SU-DHL-6 (cell line): ENCODE measurements around the gene NEUROD2.

Experiments
- H2AFZ ChIP-seq: fragments of 200-600 bp; sonication (generic); 2 replicates; pipeline ENCODE4 v1.6.1; 2014; ENCODE audit warnings: low read depth, mild to moderate bottlenecking, moderate library complexity, mixed read lengths, antibody characterized with exemption, low read length; ENCODE audit not compliant: severe bottlenecking
- H3F3A ChIP-seq: fragments of 200-600 bp; shearing (Covaris generic); 2 replicates; pipeline ENCODE4 v1.6.0; 2016; ENCODE audit warnings: antibody characterized with exemption, mild to moderate bottlenecking; ENCODE audit not compliant: insufficient read depth
- H3K27ac ChIP-seq: fragments of 200-600 bp; sonication (generic); 2 replicates; pipeline ENCODE4 v1.5.1; 2016; ENCODE audit warnings: low read depth, mild to moderate bottlenecking, low read length, moderate library complexity, mixed read lengths
- H3K27me3 ChIP-seq: fragments of 200-600 bp; sonication (generic), shearing (Covaris generic); 2 replicates; pipeline ENCODE4 v1.6.0; 2014; ENCODE audit warnings: mild to moderate bottlenecking, low read length
- H3K36me3 ChIP-seq: fragments of 200-600 bp; sonication (generic); 2 replicates; pipeline ENCODE4 v1.6.1; 2014; ENCODE audit warnings: mild to moderate bottlenecking, low read length, mixed read lengths
- H3K4me2 ChIP-seq: fragments of 300-600, 200-600 bp; shearing (Covaris generic), sonication (generic); 2 replicates; pipeline ENCODE4 v1.6.0; 2014; ENCODE audit warnings: low read length, low read depth, mild to moderate bottlenecking; ENCODE audit not compliant: poor library complexity, severe bottlenecking
- H3K4me3 ChIP-seq: fragments of 200-600 bp; sonication (generic); 2 replicates; pipeline ENCODE4 v1.5.1; 2014; ENCODE audit warnings: antibody characterized with exemption, low read length, mild to moderate bottlenecking, mixed read lengths; ENCODE audit not compliant: insufficient read depth, poor library complexity, severe bottlenecking
- H3K79me2 ChIP-seq: fragments of 200-600 bp; sonication (generic); 2 replicates; pipeline ENCODE4 v1.6.1; 2014; ENCODE audit warnings: mild to moderate bottlenecking, low read length, moderate library complexity; ENCODE audit not compliant: insufficient read depth
- H3K9ac ChIP-seq: fragments of 200-600 bp; sonication (generic); 2 replicates; pipeline ENCODE4 v1.7.0; 2014; ENCODE audit warnings: mild to moderate bottlenecking, low read length
- H3K9me2 ChIP-seq: fragments of 200-600 bp; sonication (generic); replicated peaks from 2 replicates; pipeline ENCODE4 v1.6.1; 2014; ENCODE audit warnings: low read length; ENCODE audit not compliant: insufficient read depth
- H3K9me3 ChIP-seq: fragments of 200-600 bp; sonication (generic); 2 replicates; pipeline ENCODE4 v1.6.1; 2014; ENCODE audit warnings: low read length, mixed read lengths; ENCODE audit not compliant: insufficient read depth
- H4K20me1 ChIP-seq: fragments of 200-600 bp; sonication (generic); 2 replicates; pipeline ENCODE4 v1.6.1; 2014; ENCODE audit warnings: low read depth, mild to moderate bottlenecking, antibody characterized with exemption, low read length, moderate library complexity, mixed read lengths
- CTCF ChIP-seq: fragments of 200-600 bp; sonication (generic); IDR thresholded peaks from one replicate; pipeline ENCODE4 v1.5.1; 2017; ENCODE audit warnings: antibody characterized with exemption, mild to moderate bottlenecking, low read length, moderate library complexity; ENCODE audit not compliant: insufficient read depth, poor library complexity, severe bottlenecking
- EZH2phosphoT487 ChIP-seq: fragments of 200-600 bp; sonication (generic), shearing (Covaris generic); conservative IDR thresholded peaks from 2 replicates; pipeline ENCODE4 v1.6.1; 2018; ENCODE audit warnings: mild to moderate bottlenecking, antibody characterized with exemption, low read length, moderate library complexity, mixed read lengths

The NEUROD2 gene

GRCh38 chr17:39624313-39624712 is 16.6 kb upstream of the NEUROD2 start:
- TF ChIP-seq CTCF (no peak), EZH2phosphoT487 (no peak)
- Histone ChIP-seq H3K27me3 (no peaks in the 10 kb centered on the region), H4K20me1 (no peaks in the 10 kb centered on the region), H3K79me2 (no peaks in the 10 kb centered on the region), H3K4me2 (no peak overlapping the region), H3K9me3 (no peaks in the 10 kb centered on the region), H2AFZ (no peak overlapping the region), H3K4me3 (no peak overlapping the region), H3K36me3 (no peaks in the 10 kb centered on the region), H3F3A (peaks cover 5% of the 10 kb centered on the region; the same call in 1 of the 2 replicates), H3K9me2 (no peaks in the 10 kb centered on the region), H3K9ac (no peak overlapping the region), H3K27ac (no peak overlapping the region)

DNA sequence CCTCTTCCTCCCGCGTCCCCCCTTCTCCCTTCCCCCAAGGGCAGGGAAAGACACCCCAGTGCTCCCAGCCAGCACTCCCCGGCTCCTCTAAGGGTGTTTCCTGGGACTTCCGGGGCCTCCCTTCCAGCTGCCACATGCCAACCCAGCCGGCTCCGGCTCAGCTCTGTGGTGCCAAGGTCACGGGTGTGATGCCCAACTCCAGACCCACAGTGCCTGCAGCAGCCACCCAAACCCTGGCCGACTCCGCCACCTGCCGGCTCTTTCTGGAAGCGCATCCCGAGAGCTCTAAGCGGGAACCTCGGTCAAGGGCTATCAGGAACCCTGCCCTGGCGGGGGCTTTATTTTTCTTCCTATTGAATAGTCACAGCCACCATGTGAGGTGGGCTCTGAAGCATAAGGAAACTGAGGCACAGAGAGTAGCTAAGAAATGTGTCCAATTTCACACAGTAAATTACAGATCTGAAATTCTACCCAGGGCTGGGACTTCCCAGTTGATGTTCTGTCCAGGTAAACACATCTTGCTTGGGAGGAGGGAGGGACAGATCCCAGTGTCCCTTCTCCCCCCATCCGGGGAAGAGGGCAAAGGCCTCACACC is 15.7 kb upstream of the NEUROD2 start:
- no peaks in the 10 kb centered on the region for H3K9me3 ChIP-seq
- no peaks in the 10 kb centered on the region for H3K79me2 ChIP-seq
- no peak overlapping the region; the same call in 1 of the 2 replicates for H3K9ac ChIP-seq
- H3K4me3 ChIP-seq = no peak overlapping the region
- no peaks in the 10 kb centered on the region for H3K27me3 ChIP-seq
- no peaks in the 10 kb centered on the region for H3K9me2 ChIP-seq
- H3K36me3 ChIP-seq = no peaks in the 10 kb centered on the region
- TF ChIP-seq EZH2phosphoT487 (no peak), CTCF (peak; percentile 93)
- no peak overlapping the region for H3K27ac ChIP-seq
- H3K4me2 ChIP-seq = no peak overlapping the region
- no peak overlapping the region for H2AFZ ChIP-seq
- H4K20me1 ChIP-seq = no peaks in the 10 kb centered on the region
- H3F3A ChIP-seq = peaks cover 11% of the 10 kb centered on the region; the same call in 1 of the 2 replicates

DNA sequence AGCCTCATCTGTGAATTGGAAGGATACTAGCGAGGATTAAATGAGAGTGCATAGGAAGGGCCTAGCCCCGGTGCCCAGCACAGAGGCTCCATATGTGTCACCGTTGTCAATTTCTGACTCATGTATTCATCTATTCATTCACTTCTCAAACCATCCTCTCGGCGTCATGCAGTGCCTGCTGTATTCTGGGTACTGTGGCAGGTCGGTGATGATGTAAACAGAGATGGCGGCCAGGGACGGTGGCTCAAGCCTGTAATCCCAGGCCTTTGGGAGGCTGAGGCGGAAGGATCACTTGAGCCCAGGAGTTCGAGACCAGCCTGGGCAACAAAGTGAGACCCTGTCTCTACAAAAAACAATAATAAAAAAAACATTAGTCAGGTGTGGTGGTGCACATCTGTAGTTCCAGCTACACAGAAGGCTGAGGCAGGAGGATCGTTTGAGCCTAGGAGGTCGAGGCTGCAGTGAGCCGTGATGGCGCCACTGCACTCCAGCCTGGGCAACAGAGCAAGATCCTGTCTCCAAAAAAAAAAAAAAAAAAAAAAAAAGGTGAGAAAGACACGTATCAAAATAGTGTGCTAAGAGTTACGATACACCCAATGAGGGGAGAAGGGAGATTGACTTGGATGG is 14.8 kb upstream of the NEUROD2 start:
- Histone ChIP-seq H3K27ac (no peak overlapping the region), H3F3A (peaks cover 15% of the 10 kb centered on the region; the same call in 1 of the 2 replicates), H3K36me3 (no peaks in the 10 kb centered on the region), H4K20me1 (no peaks in the 10 kb centered on the region), H2AFZ (peak overlapping the region; percentile 68), H3K79me2 (no peaks in the 10 kb centered on the region), H3K27me3 (no peaks in the 10 kb centered on the region), H3K9me2 (no peaks in the 10 kb centered on the region), H3K4me3 (no peak overlapping the region), H3K9me3 (no peaks in the 10 kb centered on the region), H3K9ac (peak overlapping the region; percentile 30; the same call in 1 of the 2 replicates), H3K4me2 (peak overlapping the region; percentile 44)
- no peak for TF ChIP-seq EZH2phosphoT487
- TF ChIP-seq CTCF = no peak
